HG02588 (cell line): ENCODE data around the gene SBK2.

ENCODE experiments used
- ATAC-seq: cut with Tn5 transposase; IDR thresholded peaks from one replicate; pipeline ENCODE4 v1.9.1; 2021; ENCODE audit warnings: mild to moderate bottlenecking, moderate library complexity; ENCODE audit not compliant: unreplicated experiment

SBK2 gene

GRCh38 chr19:55487924-55488687 lies 48.8 kb downstream of the SBK2 start, which contains the start of gene SSC5D:
SSC5D (plus strand) TSS chr19:55488436; CDS start chr19:55488590, 154 bp downstream.
- no peak for ATAC-seq

DNA sequence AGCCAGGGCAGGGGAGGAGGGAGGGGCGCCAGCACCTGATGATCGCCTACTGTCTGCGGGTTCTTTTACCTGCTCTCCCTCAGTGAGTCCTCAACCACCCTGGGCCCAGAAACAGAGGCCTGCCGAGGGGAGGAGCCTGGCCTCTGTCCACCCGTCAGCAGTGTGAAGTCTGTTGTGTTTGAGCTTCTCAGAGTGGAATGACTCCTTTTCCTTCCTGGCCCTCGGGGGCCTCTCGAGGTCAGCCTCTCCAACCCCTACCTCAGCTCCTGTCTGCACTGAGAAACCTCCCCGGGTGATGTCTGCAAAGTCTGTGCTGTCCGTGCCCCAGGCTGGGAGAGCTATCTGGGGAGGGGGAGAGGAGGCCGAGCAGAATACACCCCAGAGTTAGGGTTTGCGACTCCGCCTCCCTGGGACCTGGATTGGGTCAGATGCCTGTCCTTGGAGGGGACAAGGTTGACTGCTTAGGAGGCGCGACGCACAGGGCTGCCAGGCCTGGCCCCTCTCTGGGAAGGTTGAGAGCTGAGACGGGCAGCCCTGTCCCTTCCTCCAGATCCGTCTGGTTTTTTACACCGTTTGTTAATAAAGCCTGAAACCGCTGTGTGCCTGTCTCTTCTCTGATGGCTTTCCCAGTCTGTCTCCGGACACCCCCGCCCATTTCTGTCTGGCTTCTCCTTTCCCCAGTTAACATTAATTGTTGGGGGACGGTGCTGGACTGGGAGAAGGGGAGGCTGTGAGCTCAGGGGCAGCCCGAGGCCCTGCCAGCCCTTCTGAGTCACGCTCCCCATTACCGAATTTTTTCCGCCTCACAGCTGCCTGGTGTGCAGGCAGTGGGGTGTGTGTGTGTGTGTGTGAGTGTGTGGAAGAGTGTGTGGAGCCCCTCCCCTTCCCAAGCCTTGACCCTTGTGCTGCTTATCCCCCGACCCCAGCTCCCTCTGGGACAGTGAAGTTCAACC lies 49.7 kb downstream of the SBK2 start:
- ATAC-seq: no peak

- no peak for ATAC-seq
Observed at GRCh38 chr19:55486043-55486970, 50.6 kb downstream of the SBK2 start.

DNA sequence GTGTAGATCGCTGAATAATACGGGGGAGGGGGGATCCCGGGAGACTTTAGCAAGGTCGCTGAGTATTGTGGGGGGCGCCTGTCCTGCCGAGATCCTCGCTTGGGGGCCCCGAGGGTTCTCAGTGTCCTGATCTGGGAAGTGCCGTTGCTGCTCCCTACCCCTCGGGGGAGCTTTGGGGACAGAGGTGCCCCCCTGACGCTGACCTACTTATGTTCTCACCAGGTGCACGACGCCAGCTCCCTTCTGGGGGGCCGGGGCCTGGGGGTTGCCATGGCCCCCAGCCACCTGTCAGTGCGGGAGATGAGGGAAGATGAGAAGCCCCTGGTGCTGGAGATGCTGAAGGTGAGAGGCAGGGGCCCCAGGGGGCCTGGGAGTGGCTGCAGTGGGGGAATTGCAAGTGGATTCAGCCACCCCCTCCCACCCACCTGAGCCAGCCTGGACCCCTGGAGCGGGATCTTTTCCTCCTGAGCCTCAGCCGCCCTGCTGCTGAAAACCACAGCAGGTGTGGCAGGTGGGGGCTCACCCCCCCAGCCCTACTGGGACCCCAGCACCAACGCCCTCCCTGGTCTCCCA lies 51.4 kb downstream of the SBK2 start:
- ATAC-seq: no peak

GRCh38 chr19:55484593-55485438 lies 52.1 kb downstream of the SBK2 start, which contains the start of gene NAT14:
NAT14 (plus strand) TSS chr19:55485188; CDS start chr19:55485709, 521 bp downstream.
- peak; percentile 52 for ATAC-seq

GRCh38 chr19:55483706-55484592 lies 53.0 kb downstream of the SBK2 start:
- ATAC-seq: no peak

DNA sequence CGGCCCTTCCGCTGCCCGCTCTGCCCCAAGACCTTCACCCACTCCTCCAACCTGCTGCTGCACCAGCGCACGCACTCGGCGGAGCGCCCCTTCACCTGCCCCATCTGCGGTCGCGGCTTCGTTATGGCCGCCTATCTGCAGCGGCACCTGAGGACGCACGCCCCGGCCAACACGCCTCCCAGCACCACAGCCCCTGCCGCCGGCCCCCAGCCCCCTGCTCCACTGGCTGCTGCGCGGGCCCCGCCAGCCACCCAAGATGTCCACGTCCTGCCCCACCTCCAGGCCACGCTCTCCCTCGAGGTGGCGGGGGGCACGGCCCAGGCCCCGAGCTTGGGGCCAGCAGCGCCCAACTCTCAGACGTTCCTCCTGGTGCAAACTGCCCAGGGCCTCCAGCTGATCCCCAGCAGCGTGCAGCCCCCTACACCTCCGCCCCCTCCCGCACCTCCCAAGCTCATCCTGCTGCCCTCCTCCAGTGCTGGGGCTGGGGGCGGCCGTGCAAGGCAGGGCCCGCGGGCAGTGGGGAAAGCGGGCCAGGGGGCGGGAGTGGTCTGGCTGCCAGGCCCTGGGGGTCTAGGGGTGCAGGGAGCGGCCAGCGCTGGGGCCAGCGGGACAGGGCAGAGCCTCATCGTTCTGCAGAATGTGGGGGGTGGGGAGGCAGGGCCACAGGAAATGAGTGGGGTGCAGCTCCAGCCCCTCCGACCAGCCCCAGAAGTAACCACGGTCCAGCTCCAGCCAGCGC lies 53.8 kb downstream of the SBK2 start:
- ATAC-seq: no peak

DNA sequence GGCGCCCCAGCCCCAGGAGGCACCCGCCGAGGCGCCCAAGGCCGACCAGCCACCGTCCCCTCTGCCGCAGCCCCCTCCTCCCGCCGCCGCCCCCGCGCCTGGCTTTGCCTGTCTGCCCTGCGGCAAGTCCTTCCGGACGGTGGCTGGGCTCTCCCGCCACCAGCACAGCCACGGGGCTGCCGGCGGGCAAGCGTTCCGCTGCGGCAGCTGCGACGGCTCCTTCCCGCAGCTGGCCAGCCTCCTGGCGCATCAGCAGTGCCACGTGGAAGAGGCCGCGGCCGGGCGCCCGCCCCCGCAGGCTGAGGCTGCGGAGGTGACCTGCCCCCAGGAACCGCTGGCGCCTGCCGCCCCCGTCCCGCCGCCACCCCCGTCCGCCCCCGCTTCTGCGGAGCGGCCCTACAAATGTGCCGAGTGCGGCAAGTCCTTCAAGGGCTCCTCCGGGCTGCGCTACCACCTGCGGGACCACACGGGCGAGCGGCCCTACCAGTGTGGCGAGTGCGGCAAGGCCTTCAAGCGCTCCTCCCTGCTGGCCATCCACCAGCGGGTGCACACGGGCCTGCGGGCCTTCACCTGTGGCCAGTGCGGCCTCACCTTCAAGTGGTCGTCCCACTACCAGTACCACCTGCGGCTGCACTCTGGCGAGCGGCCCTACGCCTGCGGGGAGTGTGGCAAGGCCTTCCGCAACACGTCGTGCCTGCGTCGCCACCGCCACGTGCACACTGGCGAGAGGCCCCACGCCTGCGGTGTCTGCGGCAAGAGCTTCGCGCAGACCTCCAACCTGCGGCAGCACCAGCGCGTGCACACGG lies 54.6 kb downstream of the SBK2 start:
- no peak for ATAC-seq

GRCh38 chr19:55481794-55482155 lies 55.2 kb downstream of the SBK2 start:
- ATAC-seq: no peak

DNA sequence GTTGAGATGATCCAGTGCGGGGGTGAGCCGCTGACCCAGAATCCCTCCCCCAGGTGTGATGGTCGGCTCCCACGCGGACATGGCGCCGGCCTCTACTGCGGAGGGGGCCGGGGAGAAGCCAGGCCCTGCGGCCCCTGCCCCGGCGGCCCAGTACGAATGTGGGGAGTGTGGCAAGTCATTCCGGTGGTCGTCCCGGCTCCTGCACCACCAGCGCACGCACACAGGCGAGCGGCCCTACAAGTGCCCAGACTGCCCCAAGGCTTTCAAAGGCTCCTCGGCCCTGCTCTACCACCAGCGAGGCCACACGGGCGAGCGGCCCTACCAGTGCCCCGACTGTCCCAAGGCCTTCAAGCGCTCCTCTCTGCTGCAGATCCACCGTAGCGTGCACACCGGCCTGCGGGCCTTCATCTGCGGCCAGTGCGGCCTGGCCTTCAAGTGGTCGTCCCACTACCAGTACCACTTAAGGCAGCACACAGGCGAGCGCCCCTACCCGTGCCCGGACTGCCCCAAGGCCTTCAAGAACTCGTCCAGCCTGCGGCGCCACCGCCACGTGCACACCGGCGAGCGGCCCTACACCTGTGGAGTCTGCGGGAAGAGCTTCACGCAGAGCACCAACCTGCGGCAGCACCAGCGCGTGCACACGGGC lies 55.7 kb downstream of the SBK2 start:
- ATAC-seq: no peak

DNA sequence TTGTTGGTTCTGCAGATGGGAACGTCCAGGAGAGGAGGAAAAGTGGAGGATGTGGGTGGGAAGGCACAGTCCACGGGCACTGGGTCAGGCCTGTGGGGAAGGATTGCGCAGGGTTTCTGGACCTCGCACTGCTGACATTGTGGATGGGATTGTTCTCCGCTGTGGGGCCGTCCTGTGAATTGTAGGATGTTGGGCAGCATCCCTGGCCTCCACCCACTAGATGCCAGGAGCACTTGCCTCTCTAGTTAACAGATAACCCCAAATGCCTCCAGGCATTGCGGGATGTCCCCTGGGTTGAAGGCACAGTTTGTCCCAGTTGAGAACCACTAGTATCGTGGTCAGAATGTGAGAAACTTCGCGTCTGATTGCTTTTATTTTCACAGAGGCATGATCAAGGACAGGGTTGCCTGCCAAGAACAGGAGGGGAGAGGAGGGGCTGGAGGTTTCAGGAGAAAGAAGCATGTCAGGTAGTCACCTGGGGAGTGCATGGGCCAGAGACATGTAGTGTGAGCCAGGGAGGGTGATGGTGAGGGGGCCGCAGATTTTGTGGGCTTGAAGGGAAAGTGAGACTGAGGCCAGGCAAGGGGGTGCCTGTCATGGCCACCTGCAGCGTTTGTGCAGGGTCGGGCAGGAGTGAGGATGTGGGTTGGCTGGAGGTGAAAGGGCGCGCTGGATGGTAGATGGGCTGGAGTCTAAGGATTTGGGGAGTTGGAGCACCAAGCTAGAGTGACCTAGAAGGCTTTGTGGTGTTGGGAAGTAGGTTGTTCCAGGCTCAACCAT lies 57.3 kb downstream of the SBK2 start:
- no peak for ATAC-seq

DNA sequence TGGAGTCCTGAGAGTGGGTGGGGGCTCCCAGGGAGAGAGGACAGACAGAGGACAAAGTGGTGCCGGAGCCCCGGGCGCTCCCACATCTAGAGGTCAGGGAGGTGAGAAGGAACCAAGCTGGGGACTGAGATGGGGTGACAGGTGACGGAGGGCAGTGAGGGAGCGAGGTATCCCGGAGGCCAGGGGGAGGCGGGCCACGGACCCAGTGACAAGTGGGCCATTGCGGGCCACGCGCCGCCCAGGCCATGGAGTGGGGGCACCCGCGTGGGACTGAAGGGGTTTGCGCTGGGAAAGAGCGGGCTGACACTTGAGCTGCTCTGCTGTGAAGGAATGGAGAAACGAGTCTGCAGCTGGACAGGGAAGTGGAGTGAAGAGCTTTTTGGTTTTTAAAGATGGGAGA lies 57.9 kb downstream of the SBK2 start:
- ATAC-seq: no peak
